Suprapubic skin (tissue), 4 donors: ENCODE data around the gene CD36. TPM values are rescaled to one million over a fixed set of nuclear protein-coding genes. Genes with fewer than 3 reads are reported as not detected.

Experiments
- DNase-seq, 2 donors: peaks; one replicate each; pipeline ENCODE4 v3.0.0-alpha.2; 2019; ENCODE audit warnings: low spot score in 2 of 2
- H3K27ac ChIP-seq: fragments of 200-600 bp; sonication (generic); one replicate; pipeline ENCODE4 v1.5.1; 2019
- H3K27me3 ChIP-seq: fragments of 200-600 bp; sonication (generic); one replicate; pipeline ENCODE4 v1.5.1; 2019
- H3K36me3 ChIP-seq: fragments of 200-600 bp; sonication (generic); one replicate; pipeline ENCODE4 v1.5.1; 2019
- H3K4me1 ChIP-seq: fragments of 200-600 bp; sonication (generic); one replicate; pipeline ENCODE4 v1.5.1; 2019
- H3K4me3 ChIP-seq: fragments of 200-600 bp; sonication (generic); one replicate; pipeline ENCODE4 v1.5.1; 2019; ENCODE audit warnings: mild to moderate bottlenecking
- H3K9me3 ChIP-seq: fragments of 200-600 bp; sonication (generic); one replicate; pipeline ENCODE4 v1.5.1; 2019
- EP300 ChIP-seq: sonication (generic); formaldehyde crosslinking; IDR thresholded peaks from one replicate; pipeline ENCODE4 v1.6.1; 2017; ENCODE audit warnings: antibody characterized with exemption
- POLR2A ChIP-seq, 2 donors: fragments of 450-650 bp; IDR thresholded peaks; one replicate each; pipeline ENCODE4 v1.6.1; 2017; ENCODE audit warnings: antibody characterized with exemption in 2 of 2, mild to moderate bottlenecking in 2 of 2, moderate library complexity in 2 of 2
- POLR2AphosphoS5 ChIP-seq, 3 donors: sonication (generic); formaldehyde crosslinking; IDR thresholded peaks; one replicate each; pipeline ENCODE4 v1.6.1; 2017; ENCODE audit warnings: antibody characterized with exemption in 3 of 3
- WGBS: methylation state at CpG from one replicate; pipeline ENCODE4 v1.1.5; 2018; 5-methylcytosine and 5-hydroxymethylcytosine counted together
- total RNA-seq, 4 donors: library from RNA; depleted of rRNA; stranded (reverse); fragments of >200 nt; gene quantifications; one replicate each; pipeline ENCODE4 v1.1.0, GENCODE V29; 2016
- TF ChIP-seq, protein P1 (sequence below), 2 donors: fragments of 200-600 bp in 1 of 2; fragments of 450-650 bp in 1 of 2; sonication (generic) in 1 of 2; IDR thresholded peaks; one replicate each; pipeline ENCODE4 v1.5.1; 2016 to 2019; ENCODE audit warnings: antibody characterized with exemption in 2 of 2, mild to moderate bottlenecking in 1 of 2, moderate library complexity in 1 of 2

Gene CD36
- total RNA-seq, 4 donors from 2014 or later, result 47.9 to 154 (median 76.6) TPM

DNA sequence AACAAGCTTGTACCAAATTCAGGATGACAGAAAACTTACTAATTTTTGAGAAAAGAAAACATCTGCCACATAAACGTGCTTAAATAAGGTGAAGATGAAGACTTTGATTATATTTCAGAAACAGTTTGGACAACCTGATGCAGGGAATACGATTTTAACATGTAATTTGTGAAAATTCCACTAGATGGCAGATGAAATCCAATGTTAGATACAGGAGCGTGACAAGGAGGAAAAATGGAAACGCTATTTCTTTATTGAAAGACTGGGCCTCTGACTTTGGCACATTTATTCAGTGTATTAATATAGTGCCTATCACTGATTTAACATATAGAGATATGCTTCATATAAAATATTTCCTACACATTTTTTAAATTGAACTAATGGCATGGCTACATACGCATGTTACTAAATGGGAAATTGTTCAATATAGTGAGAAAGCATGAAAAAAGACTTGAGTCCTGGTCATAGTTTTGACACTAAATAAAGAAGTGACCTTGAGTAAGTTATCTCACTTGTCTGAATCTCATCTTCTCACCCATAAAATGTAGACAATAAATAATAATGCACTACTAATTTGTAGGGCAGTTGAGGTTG, 60.7 kb downstream of the CD36 start:
- 19% methylated on average over 5 of the region's 5 CpGs for WGBS

DNA sequence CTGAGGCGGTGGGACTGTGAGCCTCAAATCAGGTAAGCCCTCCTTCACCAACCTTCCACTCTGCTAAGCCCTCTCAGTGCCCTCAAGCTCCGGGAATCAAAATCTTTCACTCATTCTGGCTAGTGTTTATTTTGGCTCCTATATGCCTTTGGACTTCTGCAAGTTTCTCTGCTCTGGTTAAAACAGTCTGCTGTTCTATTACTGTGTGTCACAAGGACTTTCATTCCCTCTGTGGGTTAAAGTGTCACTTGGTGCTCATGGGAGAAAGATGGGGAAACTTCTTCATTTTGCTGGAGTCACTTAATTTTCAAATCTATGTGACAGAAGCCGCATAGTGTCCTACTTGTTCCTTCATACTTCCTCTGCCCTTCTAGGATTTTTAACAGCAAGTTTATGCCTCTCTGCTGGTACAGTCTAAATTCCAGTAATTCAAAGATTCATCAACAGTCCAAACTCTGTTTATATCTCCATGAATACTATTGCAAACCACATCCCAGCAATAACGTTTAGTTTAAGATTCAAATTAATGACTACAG, 61.3 kb downstream of the CD36 start:
- no peak overlapping the region for H3K27ac ChIP-seq
- TF ChIP-seq, protein P1, sequence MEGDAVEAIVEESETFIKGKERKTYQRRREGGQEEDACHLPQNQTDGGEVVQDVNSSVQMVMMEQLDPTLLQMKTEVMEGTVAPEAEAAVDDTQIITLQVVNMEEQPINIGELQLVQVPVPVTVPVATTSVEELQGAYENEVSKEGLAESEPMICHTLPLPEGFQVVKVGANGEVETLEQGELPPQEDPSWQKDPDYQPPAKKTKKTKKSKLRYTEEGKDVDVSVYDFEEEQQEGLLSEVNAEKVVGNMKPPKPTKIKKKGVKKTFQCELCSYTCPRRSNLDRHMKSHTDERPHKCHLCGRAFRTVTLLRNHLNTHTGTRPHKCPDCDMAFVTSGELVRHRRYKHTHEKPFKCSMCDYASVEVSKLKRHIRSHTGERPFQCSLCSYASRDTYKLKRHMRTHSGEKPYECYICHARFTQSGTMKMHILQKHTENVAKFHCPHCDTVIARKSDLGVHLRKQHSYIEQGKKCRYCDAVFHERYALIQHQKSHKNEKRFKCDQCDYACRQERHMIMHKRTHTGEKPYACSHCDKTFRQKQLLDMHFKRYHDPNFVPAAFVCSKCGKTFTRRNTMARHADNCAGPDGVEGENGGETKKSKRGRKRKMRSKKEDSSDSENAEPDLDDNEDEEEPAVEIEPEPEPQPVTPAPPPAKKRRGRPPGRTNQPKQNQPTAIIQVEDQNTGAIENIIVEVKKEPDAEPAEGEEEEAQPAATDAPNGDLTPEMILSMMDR (IDR thresholded peaks at IDR 0.05), result no peak
- TF ChIP-seq EP300 (no peak), POLR2AphosphoS5 (IDR thresholded peaks at IDR 0.05) (no peak), POLR2A (IDR thresholded peaks at IDR 0.05) (no peak)
- 68% methylated on average over 4 of the region's 4 CpGs for WGBS

More for the DNA sequence above, 60.7 kb downstream of the CD36 start:
- no peak overlapping the region for H3K27ac ChIP-seq
- H3K4me1 ChIP-seq, result no peaks in the 10 kb centered on the region
- H3K4me3 ChIP-seq, result no peak overlapping the region
- no peak for DNase-seq
- TF ChIP-seq EP300 (no peak), POLR2A (IDR thresholded peaks at IDR 0.05) (no peak)
- TF ChIP-seq, protein P1 (IDR thresholded peaks at IDR 0.05), result peak; percentile 32 to 48
- H3K36me3 ChIP-seq, result no peaks in the 10 kb centered on the region
- H3K9me3 ChIP-seq, result no peaks in the 10 kb centered on the region
- H3K27me3 ChIP-seq, result no peaks in the 10 kb centered on the region

DNA sequence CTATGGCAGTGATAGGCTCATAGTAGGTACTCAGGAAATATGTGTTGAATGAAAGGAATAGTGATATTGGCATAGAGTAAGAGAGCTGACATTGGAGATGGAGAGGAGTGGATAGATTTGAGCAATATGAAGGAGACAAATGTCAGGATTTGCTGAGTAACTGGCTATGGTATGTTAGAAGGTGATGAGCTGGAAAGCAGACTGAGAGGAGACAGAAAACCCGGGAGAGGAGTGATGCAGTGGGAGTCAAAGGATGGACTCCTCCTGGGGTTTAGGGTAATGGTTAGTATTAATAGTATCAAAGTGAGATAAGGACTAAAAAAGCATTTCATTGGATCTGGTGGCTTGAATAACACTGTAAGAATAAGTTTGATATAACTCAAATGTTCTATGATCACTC, 64.8 kb downstream of the CD36 start:
- Histone ChIP-seq H3K9me3 (no peaks in the 10 kb centered on the region), H3K4me1 (no peaks in the 10 kb centered on the region), H3K36me3 (no peaks in the 10 kb centered on the region), H3K27ac (no peak overlapping the region), H3K4me3 (no peak overlapping the region), H3K27me3 (no peaks in the 10 kb centered on the region)
- DNase-seq, result no peak
- 87% methylated on average over 1 of the region's 1 CpG for WGBS
- TF ChIP-seq POLR2A (IDR thresholded peaks at IDR 0.05) (no peak), POLR2AphosphoS5 (IDR thresholded peaks at IDR 0.05) (no peak), EP300 (no peak)
- TF ChIP-seq, protein P1 (IDR thresholded peaks at IDR 0.05), result no peak

More for the DNA sequence above, 61.3 kb downstream of the CD36 start:
- Histone ChIP-seq H3K27me3 (no peaks in the 10 kb centered on the region), H3K4me3 (no peak overlapping the region), H3K36me3 (no peaks in the 10 kb centered on the region), H3K9me3 (no peaks in the 10 kb centered on the region), H3K4me1 (no peaks in the 10 kb centered on the region)
- no peak for DNase-seq

DNA sequence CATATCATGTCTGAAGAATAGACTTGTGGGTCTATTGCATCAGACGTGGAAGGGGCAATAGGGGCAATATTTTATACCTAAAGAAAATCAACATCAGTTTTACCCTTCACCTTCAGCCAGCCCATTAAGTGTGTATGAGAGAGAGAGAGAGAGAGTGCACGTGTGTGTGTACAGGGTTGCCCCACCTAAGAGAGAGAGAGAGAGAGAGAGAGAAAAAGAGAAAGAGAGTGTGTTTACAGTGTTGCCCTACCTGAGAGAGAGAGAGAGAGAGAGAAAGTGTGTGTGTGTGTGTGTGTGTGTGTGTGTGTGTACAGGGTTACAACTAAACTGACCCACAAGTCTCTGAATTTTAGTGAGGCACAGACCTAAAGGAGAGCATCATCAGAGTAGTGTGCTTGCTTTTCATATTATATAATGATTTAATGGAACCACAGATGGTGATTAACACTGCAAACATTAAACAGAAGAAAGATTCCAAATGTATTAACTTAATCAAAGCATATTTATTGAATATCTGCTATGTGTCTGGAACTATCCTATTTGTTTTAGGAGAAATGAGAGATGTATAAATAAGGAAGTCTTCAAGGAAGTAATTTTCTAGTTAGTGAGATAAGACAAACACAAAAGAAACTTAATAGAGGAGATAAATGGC, 66.8 kb downstream of the CD36 start:
- H3K36me3 ChIP-seq, result no peaks in the 10 kb centered on the region
- no peak for DNase-seq
- no peaks in the 10 kb centered on the region for H3K4me1 ChIP-seq
- H3K27me3 ChIP-seq, result no peaks in the 10 kb centered on the region
- H3K27ac ChIP-seq, result no peak overlapping the region
- H3K9me3 ChIP-seq, result no peaks in the 10 kb centered on the region
- TF ChIP-seq POLR2A (IDR thresholded peaks at IDR 0.05) (no peak), POLR2AphosphoS5 (IDR thresholded peaks at IDR 0.05) (no peak)
- TF ChIP-seq, protein P1 (IDR thresholded peaks at IDR 0.05), result no peak
- H3K4me3 ChIP-seq, result no peak overlapping the region
- WGBS, result 66% methylated on average over 2 of the region's 2 CpGs

DNA sequence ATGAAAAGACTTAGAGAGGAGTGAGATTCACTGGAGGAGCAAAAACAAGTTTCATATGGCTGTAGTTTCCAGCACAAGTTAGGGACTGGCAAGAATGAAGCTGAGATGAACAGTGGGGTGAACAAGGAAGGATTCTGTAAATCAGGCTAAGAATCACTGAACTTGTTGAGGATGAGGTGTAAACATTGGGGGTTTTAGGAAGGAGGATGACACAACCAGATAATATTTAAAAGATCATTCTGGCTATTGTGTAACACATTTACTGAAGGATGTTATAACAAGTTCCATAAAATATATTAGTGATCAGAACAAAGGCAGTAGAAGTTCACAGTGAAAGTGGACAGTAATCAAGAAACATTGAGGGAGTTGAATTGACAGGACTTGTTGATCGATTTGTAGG, 68.9 kb downstream of the CD36 start:
- H3K9me3 ChIP-seq, result no peaks in the 10 kb centered on the region
- TF ChIP-seq, protein P1 (IDR thresholded peaks at IDR 0.05), result no peak
- no peak for TF ChIP-seq EP300
- no peak for TF ChIP-seq POLR2AphosphoS5 (IDR thresholded peaks at IDR 0.05)
- TF ChIP-seq POLR2A (IDR thresholded peaks at IDR 0.05), result no peak
- 95% methylated on average over 1 of the region's 1 CpG for WGBS
- H3K36me3 ChIP-seq, result no peaks in the 10 kb centered on the region
- no peak overlapping the region for H3K4me3 ChIP-seq
- DNase-seq, result no peak
- H3K27ac ChIP-seq, result no peak overlapping the region
- H3K27me3 ChIP-seq, result no peaks in the 10 kb centered on the region
- no peaks in the 10 kb centered on the region for H3K4me1 ChIP-seq
